ENCODE measurements around the gene OR10A3. TPM values are rescaled to one million over a fixed set of nuclear protein-coding genes. Genes with fewer than 3 reads are reported as not detected.

The OR10A3 gene
- total RNA-seq, 4 donors from 2014 or later, result not detected

DNA sequence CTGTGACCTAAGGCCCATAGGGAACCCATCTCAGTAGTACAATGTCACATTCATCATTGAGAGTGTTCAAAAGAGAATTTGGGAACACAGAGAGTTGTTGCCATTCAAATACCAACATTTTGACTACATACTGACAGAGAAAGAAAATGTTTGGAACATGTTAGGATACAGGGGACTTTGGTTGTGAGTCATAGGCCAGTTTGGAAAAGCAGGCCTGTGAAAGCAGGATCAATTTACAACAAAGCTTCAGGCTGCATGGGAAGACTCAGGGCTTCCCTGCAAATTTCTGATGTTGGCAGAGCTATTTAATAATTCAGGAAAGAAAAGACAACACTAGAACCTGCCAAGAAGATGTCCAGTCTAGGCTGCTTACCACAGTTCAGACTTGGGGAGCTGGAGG, 23.4 kb upstream of the OR10A3 start:
- no peaks in the 10 kb centered on the region for H3K9me3 ChIP-seq
- no peak for ATAC-seq
- H3K36me3 ChIP-seq, result no peaks in the 10 kb centered on the region
- H3K27ac ChIP-seq, result no peak overlapping the region
- no peak overlapping the region for H3K4me3 ChIP-seq
- H3K4me1 ChIP-seq, result no peaks in the 10 kb centered on the region
- H3K27me3 ChIP-seq, result peaks cover 24% of the 10 kb centered on the region
- no peak for TF ChIP-seq EP300 (IDR thresholded peaks at IDR 0.05)
- no peak for TF ChIP-seq POLR2A (IDR thresholded peaks at IDR 0.05)
- TF ChIP-seq, protein P1, sequence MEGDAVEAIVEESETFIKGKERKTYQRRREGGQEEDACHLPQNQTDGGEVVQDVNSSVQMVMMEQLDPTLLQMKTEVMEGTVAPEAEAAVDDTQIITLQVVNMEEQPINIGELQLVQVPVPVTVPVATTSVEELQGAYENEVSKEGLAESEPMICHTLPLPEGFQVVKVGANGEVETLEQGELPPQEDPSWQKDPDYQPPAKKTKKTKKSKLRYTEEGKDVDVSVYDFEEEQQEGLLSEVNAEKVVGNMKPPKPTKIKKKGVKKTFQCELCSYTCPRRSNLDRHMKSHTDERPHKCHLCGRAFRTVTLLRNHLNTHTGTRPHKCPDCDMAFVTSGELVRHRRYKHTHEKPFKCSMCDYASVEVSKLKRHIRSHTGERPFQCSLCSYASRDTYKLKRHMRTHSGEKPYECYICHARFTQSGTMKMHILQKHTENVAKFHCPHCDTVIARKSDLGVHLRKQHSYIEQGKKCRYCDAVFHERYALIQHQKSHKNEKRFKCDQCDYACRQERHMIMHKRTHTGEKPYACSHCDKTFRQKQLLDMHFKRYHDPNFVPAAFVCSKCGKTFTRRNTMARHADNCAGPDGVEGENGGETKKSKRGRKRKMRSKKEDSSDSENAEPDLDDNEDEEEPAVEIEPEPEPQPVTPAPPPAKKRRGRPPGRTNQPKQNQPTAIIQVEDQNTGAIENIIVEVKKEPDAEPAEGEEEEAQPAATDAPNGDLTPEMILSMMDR (IDR thresholded peaks at IDR 0.05), result no peak
- no peak for TF ChIP-seq POLR2AphosphoS5 (IDR thresholded peaks at IDR 0.05)

DNA sequence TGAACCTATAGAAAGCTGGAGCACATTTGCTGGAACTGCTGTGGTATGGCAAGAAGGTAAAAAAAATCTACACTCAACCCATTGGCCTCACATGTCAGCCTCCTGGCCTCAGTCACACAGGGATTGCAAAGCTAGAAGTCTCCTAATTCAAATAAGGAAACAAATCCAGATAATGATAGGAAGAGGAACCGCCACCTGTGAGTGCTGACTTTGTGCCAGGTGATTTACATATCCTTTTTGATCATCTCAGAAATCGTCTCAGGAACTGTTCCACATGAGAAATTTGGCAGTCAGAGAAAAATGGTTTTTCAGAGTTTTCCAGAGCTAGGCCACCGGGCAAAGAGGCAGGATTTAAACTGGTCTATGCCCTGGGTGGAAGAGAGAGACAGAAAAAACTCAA, 22.8 kb upstream of the OR10A3 start:
- WGBS, 2 donors (ENCODE audit: low coverage in 1 of 2), result 41 to 80% methylated on average over 1 to 3 of the region's 3 CpGs
- Histone ChIP-seq H3K27ac (no peak overlapping the region), H3K9me3 (no peaks in the 10 kb centered on the region), H3K4me3 (no peak overlapping the region), H3K27me3 (peaks cover 24% of the 10 kb centered on the region), H3K4me1 (no peaks in the 10 kb centered on the region), H3K36me3 (no peaks in the 10 kb centered on the region)
- no peak for ATAC-seq
- no peak for TF ChIP-seq POLR2A (IDR thresholded peaks at IDR 0.05)
- no peak for TF ChIP-seq EP300 (IDR thresholded peaks at IDR 0.05)
- TF ChIP-seq POLR2AphosphoS5 (IDR thresholded peaks at IDR 0.05), result no peak

DNA sequence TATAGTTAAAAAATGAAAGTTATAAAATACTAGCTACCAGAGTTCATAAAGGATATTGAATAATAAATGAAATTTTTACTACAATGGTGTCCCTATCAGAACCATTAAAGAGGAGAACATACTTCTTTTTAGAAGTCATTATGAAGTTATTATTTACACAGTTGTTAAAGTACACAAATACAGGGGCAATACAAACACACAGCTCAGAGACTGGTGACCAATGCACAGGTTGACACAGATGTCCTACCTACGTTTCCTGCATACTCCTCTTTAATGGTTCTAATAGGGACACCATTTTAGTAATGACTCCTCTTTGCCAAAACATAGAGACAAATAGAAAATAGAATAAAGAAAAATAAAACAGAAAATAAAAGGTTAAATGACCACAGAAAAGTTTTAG, 13.7 kb upstream of the OR10A3 start:
- no peaks in the 10 kb centered on the region for H3K4me1 ChIP-seq
- peaks cover 8% of the 10 kb centered on the region for H3K27me3 ChIP-seq
- H3K4me3 ChIP-seq, result no peak overlapping the region
- WGBS, 2 donors (ENCODE audit: low coverage in 1 of 2), result 55 to 69% methylated on average over 1 of the region's 1 CpG
- TF ChIP-seq POLR2AphosphoS5 (IDR thresholded peaks at IDR 0.05) (no peak), EP300 (IDR thresholded peaks at IDR 0.05) (no peak), POLR2A (IDR thresholded peaks at IDR 0.05) (no peak)
- TF ChIP-seq, protein P1 (IDR thresholded peaks at IDR 0.05), result no peak
- H3K36me3 ChIP-seq, result no peaks in the 10 kb centered on the region
- no peak for ATAC-seq
- no peaks in the 10 kb centered on the region for H3K9me3 ChIP-seq
- no peak overlapping the region for H3K27ac ChIP-seq

DNA sequence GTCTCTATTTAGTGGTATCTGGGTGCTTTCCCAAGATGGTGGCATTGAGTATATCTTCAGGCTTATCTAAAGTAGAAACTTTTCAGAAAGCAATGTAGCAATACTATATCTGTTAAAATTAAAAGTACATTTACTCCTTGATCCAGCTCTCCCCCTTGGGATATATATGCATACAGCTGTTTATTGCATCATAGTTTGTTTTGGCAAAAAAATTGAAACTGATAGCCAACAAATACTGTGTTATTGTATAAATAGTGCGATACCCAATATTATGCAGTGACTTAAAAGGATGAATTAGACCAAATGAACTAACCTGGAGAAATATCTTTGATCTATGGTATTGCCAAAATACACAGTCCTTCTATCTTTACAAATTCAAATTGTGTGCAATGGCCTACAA, 8.4 kb upstream of the OR10A3 start:
- TF ChIP-seq POLR2A (IDR thresholded peaks at IDR 0.05) (no peak), EP300 (IDR thresholded peaks at IDR 0.05) (no peak)
- TF ChIP-seq, protein P1 (IDR thresholded peaks at IDR 0.05), result no peak
- H3K4me1 ChIP-seq, result no peaks in the 10 kb centered on the region
- H3K27me3 ChIP-seq, result peaks cover 18% of the 10 kb centered on the region
- H3K27ac ChIP-seq, result no peak overlapping the region
- H3K36me3 ChIP-seq, result no peaks in the 10 kb centered on the region
- WGBS, 2 donors (ENCODE audit: low coverage in 1 of 2), result 79 to 86% methylated on average over 1 of the region's 1 CpG
- peaks cover 0 to 11% (median 0%) of the 10 kb centered on the region in 3 donors for H3K9me3 ChIP-seq
- ATAC-seq, result no peak
- H3K4me3 ChIP-seq, result no peak overlapping the region

DNA sequence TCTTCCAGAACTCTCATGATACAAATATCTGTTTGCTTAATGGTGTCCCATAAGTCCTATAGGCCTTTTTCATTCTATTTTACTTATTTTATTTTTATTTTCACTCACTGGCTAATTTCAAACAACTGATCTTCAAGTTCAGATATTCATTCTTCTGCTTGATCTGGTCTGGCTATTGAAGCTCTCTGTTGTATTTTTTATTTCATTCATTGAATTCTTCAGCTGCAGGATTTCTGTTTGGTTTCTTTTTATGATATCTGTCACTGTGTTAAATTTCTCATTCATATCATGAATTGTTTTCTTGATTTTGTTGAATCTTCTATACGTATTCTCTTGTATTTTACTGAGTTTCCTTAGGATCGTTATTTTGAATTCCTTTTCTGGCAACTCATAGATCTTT, 2.6 kb upstream of the OR10A3 start:
- whole genome bisulfite sequencing, 2 donors (ENCODE audit: low coverage in 1 of 2), result 95 to 100% methylated on average over 1 to 2 of the region's 2 CpGs
- Histone ChIP-seq H3K36me3 (no peaks in the 10 kb centered on the region), H3K27ac (no peak overlapping the region), H3K27me3 (peaks cover 12% of the 10 kb centered on the region), H3K4me3 (no peak overlapping the region), H3K9me3 (peaks cover 0 to 33% (median 0%) of the 10 kb centered on the region in 3 donors), H3K4me1 (no peaks in the 10 kb centered on the region)
- no peak for ATAC-seq
- TF ChIP-seq POLR2AphosphoS5 (IDR thresholded peaks at IDR 0.05) (no peak), EP300 (IDR thresholded peaks at IDR 0.05) (no peak)
- TF ChIP-seq, protein P1 (IDR thresholded peaks at IDR 0.05), result no peak
